Measurements from ENCODE around the gene IL12RB2. TPM values are rescaled to one million over a fixed set of nuclear protein-coding genes. Genes with fewer than 3 reads are reported as not detected.

Gene IL12RB2
- total RNA-seq, 2 donors from 2014 or later, result 1.3 to 3.3 TPM

GRCh38 chr1:67429011-67429527, 121.4 kb downstream of the IL12RB2 start:
- no peaks in the 10 kb centered on the region for H3K9me3 ChIP-seq
- 0 to 1% methylated on average over 17 to 25 of the region's 25 CpGs for WGBS, 2 donors
- intact Hi-C loops (cut with DNase I), result no loop called here
- no peaks in the 10 kb centered on the region for H3K27me3 ChIP-seq
- DNase-seq (peak in 1 of 4 donors; percentile 12), ATAC-seq (no peak)
- peaks cover 0 to 7% of the 10 kb centered on the region in 2 donors for H3K36me3 ChIP-seq (replicated peaks in 1 of 2; ENCODE audit: insufficient read depth in 1 of 2, low read depth in 2 of 2)
- H3K27ac ChIP-seq, result peak overlapping the region; percentile 14 to 96 (median 92)
- H3K4me3 ChIP-seq, result peak overlapping the region; percentile 66 to 89
- no peak for TF ChIP-seq POLR2A (IDR thresholded peaks at IDR 0.05)
- TF ChIP-seq CTCF (IDR thresholded peaks at IDR 0.05), result no peak
- H3K4me1 ChIP-seq, result peaks cover 25% of the 10 kb centered on the region

GRCh38 chr1:67429528-67430357, 122.1 kb downstream of the IL12RB2 start:
- 0 to 2% methylated on average over 23 to 69 of the region's 69 CpGs for WGBS, 2 donors
- H3K36me3 ChIP-seq (replicated peaks in 1 of 2; ENCODE audit: insufficient read depth in 1 of 2, low read depth in 2 of 2), result peaks cover 0 to 3% of the 10 kb centered on the region in 2 donors
- ATAC-seq, result peak; percentile 7
- H3K4me1 ChIP-seq, result peaks cover 25% of the 10 kb centered on the region
- H3K4me3 ChIP-seq, result peak overlapping the region; percentile 66 to 89
- no peaks in the 10 kb centered on the region for H3K27me3 ChIP-seq
- H3K9me3 ChIP-seq, result no peaks in the 10 kb centered on the region
- intact Hi-C loops (cut with DNase I), result no loop called here
- DNase-seq, result peak; percentile 23 to 37 (median 32)
- TF ChIP-seq CTCF (IDR thresholded peaks at IDR 0.05) (peak in 1 of 7 experiments; percentile 9), POLR2A (IDR thresholded peaks at IDR 0.05) (peak in 1 of 3 donors; percentile 9)
- H3K27ac ChIP-seq, result peak overlapping the region; percentile 14 to 96 (median 92)

- Histone ChIP-seq H3K4me1 (peaks cover 24% of the 10 kb centered on the region), H3K27ac (peak within 1 kb of the TSS; percentile 89 to 96 (median 92)), H3K36me3 (replicated peaks in 1 of 2; ENCODE audit: insufficient read depth in 1 of 2, low read depth in 2 of 2) (no peaks in the 10 kb centered on the region), H3K27me3 (no peaks in the 10 kb centered on the region), H3K4me3 (peak within 1 kb of the TSS; percentile 66 to 89), H3K9me3 (no peaks in the 10 kb centered on the region)
- WGBS, 2 donors, result 0% methylated on average over 21 to 61 of the region's 62 CpGs
- intact Hi-C loops (cut with DNase I), result no loop called here
- peak; percentile 46 to 76 (median 75) for TF ChIP-seq POLR2A (IDR thresholded peaks at IDR 0.05)
- TF ChIP-seq CTCF (IDR thresholded peaks at IDR 0.05), result no peak
- peak; percentile 96 for ATAC-seq
- peak; percentile 94 to 98 (median 96) for DNase-seq
These were observed 122.9 kb downstream of the IL12RB2 start, which contains the start of gene SERBP1 for GRCh38 chr1:67430358-67431155. SERBP1 (minus strand) TSS chr1:67430402; CDS start chr1:67430300, 102 bp downstream.

- no peaks in the 10 kb centered on the region for H3K27me3 ChIP-seq
- H3K27ac ChIP-seq, result peak overlapping the region; percentile 89 to 96 (median 92)
- H3K9me3 ChIP-seq, result no peaks in the 10 kb centered on the region
- ATAC-seq, result no peak
- 3 to 8% methylated on average over 12 of the region's 12 CpGs for WGBS, 2 donors
- TF ChIP-seq CTCF (IDR thresholded peaks at IDR 0.05), result no peak
- no peak for TF ChIP-seq POLR2A (IDR thresholded peaks at IDR 0.05)
- H3K36me3 ChIP-seq (replicated peaks in 1 of 2; ENCODE audit: insufficient read depth in 1 of 2, low read depth in 2 of 2), result no peaks in the 10 kb centered on the region
- H3K4me1 ChIP-seq, result peaks cover 17% of the 10 kb centered on the region
- intact Hi-C loops (cut with DNase I), result no loop called here
- no peak for DNase-seq
- H3K4me3 ChIP-seq, result peak overlapping the region; percentile 66 to 89
These were observed 123.6 kb downstream of the IL12RB2 start for GRCh38 chr1:67431156-67431765.

All from body of pancreas (tissue), 4 donors.